Measurements from ENCODE around the gene MCTP1.
"Not testable (repeated sequence)": the region's sequence is repeated elsewhere in the genome, so short reads cannot be mapped to it uniquely, and the experiment has no call there.

DNA sequence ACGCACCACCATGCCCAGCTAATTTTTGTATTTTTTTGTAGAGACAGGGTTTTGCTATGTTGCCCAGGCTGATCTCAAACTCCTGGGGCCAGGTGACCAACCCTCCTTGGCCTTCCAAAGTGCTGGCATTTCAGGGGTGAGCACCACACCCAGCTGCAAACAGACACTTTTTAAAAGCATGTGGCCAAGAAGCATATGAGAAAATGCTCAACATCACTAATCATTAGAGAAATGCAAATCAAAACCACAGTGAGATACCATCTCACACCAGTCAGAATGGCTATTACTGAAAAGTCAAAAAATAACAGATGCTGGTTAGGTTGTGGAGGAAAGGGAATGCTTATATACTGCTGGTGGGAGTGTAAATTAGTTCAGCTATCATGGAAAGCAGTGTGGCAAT is 439.2 kb downstream of the MCTP1 start:
- not testable (repeated sequence) for TF ChIP-seq CTCF, EZH2 (IDR thresholded peaks at IDR 0.05)

Measured in neural progenitor cell (in vitro differentiated cells).